Measurements from ENCODE around the gene TNFSF9. TPM values are rescaled to one million over a fixed set of nuclear protein-coding genes. Genes with fewer than 3 reads are reported as not detected.

The TNFSF9 gene
- total and polyA plus RNA-seq, 11 donors: 0.08 to 0.77 (median 0.22) TPM; not detected in 5

DNA sequence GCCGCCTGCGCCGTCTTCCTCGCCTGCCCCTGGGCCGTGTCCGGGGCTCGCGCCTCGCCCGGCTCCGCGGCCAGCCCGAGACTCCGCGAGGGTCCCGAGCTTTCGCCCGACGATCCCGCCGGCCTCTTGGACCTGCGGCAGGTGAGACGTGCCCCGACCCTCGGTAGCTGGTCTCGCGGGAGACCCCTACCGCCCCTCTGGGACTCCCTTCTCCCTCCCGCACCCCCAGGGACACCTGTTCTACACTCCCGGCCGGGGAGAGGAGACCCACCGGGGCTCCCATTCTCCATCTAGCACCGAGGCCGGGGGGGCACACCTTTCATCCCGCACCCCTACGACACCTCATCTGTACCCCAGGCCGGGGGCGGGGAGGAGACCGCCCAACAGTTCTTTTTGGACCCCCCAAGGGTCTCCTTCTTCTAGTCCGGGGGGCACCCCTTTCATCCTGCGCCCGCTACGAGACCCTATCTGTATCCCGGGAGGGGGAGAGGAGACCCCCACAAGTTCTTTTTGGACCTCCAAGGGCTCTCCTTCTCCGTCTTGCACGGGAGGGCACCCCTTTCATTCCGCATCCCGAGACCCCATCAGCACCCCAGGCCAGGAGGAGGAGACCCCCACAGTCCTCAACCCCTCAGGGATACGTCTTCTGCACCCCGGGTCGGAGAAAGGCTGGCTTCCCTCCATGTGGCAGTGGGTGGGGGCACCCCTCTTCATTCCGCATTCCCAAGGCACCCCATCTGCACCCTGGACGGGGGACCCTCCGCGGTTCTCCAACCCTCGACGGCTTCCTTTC, 533 bp downstream of the TNFSF9 start:
- peak overlapping the region in 9 of 12 donors; percentile 23 to 70 (median 61) for H3K27ac ChIP-seq
- 8 to 28% (median 16%) methylated on average over 28 to 57 of the region's 57 CpGs for WGBS, 4 donors
- H3K36me3 ChIP-seq: no peaks in the 10 kb centered on the region
- H3K4me3 ChIP-seq: peak overlapping the region; percentile 12 to 72 (median 54)
- intact Hi-C loops (cut with DNase I): no loop called here
- TF ChIP-seq CTCF (IDR thresholded peaks at IDR 0.05): no peak
- no peak for TF ChIP-seq POLR2A (IDR thresholded peaks at IDR 0.05)
- H3K9me3 ChIP-seq: no peaks in the 10 kb centered on the region
- peak in 1 of 4 donors; percentile 56 for ATAC-seq
- DNase-seq: peak in 1 of 5 donors; percentile 68
- H3K27me3 ChIP-seq: peaks cover 8 to 42% (median 19%) of the 10 kb centered on the region in 9 donors
- peaks cover 0 to 52% (median 29%) of the 10 kb centered on the region in 12 donors for H3K4me1 ChIP-seq

DNA sequence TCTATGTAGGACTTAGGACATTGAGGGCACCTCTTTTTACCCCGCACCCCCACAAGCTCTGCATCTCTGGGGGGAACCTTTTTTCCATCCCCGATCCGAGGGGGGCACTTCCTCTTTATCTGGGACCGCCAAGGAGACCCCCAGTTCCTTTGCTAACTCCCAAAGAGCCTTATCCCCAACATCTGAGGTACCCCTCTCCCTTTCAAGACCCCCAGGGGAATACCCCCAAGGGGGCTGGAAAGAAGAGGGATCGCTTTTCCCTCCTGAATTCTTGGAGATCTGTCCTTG, 1.1 kb downstream of the TNFSF9 start:
- Histone ChIP-seq H3K27ac (no peak overlapping the region), H3K4me3 (peak overlapping the region in 4 of 12 donors; percentile 54 to 72 (median 65)), H3K9me3 (no peaks in the 10 kb centered on the region), H3K27me3 (peaks cover 8 to 43% (median 19%) of the 10 kb centered on the region in 9 donors), H3K36me3 (no peaks in the 10 kb centered on the region), H3K4me1 (peaks cover 0 to 57% (median 29%) of the 10 kb centered on the region in 12 donors)
- no peak for ATAC-seq
- DNase-seq: no peak
- TF ChIP-seq CTCF (IDR thresholded peaks at IDR 0.05) (no peak), POLR2A (IDR thresholded peaks at IDR 0.05) (no peak)
- intact Hi-C loops (cut with DNase I): no loop called here
- 37 to 60% (median 54%) methylated on average over 5 of the region's 5 CpGs for WGBS, 4 donors

GRCh38 chr19:6532244-6532999, 1.6 kb downstream of the TNFSF9 start:
- WGBS, 4 donors: 46 to 69% (median 63%) methylated on average over 31 of the region's 31 CpGs
- peaks cover 0 to 59% (median 29%) of the 10 kb centered on the region in 12 donors for H3K4me1 ChIP-seq
- no peak overlapping the region for H3K4me3 ChIP-seq
- DNase-seq (peak in 1 of 5 donors; percentile 25), ATAC-seq (no peak)
- no peaks in the 10 kb centered on the region for H3K9me3 ChIP-seq
- TF ChIP-seq CTCF (IDR thresholded peaks at IDR 0.05) (no peak), POLR2A (IDR thresholded peaks at IDR 0.05) (no peak)
- H3K27ac ChIP-seq: no peak overlapping the region
- H3K27me3 ChIP-seq: peaks cover 8 to 43% (median 19%) of the 10 kb centered on the region in 9 donors
- H3K36me3 ChIP-seq: no peaks in the 10 kb centered on the region
- intact Hi-C loops (cut with DNase I): no loop called here

DNA sequence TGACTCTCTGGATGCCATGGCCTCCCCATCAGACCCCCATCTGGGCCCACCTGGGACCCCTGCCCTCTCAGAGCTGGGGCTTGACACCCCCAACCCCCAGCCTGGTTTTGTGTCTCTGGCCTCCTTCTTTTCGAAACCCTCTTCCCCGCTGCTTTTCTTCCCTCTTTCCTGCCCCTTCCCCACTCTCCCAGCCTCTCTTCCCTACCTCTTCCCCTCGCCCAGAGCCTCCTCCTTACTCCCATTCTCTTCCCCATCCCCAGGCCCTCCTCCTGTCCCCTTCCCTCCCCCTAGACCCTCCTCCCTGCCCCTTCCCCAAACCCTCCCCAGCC, 2.1 kb downstream of the TNFSF9 start:
- Histone ChIP-seq H3K9me3 (no peaks in the 10 kb centered on the region), H3K4me3 (no peak overlapping the region), H3K4me1 (peaks cover 0 to 57% (median 29%) of the 10 kb centered on the region in 12 donors), H3K27me3 (peaks cover 8 to 43% (median 19%) of the 10 kb centered on the region in 9 donors), H3K36me3 (no peaks in the 10 kb centered on the region), H3K27ac (no peak overlapping the region)
- ATAC-seq: no peak
- no peak for DNase-seq
- intact Hi-C loops (cut with DNase I): no loop called here
- WGBS, 4 donors: 44 to 70% (median 65%) methylated on average over 3 of the region's 3 CpGs
- TF ChIP-seq POLR2A (IDR thresholded peaks at IDR 0.05) (no peak), CTCF (IDR thresholded peaks at IDR 0.05) (no peak)

Data from heart left ventricle (tissue), 16 donors.